ENCODE data around the gene PLRG1. TPM values are rescaled to one million over a fixed set of nuclear protein-coding genes. Genes with fewer than 3 reads are reported as not detected.

PLRG1 gene
- total and polyA plus RNA-seq, 5 donors from 2014 or later: 39.6 to 85.2 (median 78.4) TPM

GRCh38 chr4:154511548-154511947 lies 38.7 kb downstream of the PLRG1 start:
- Histone ChIP-seq H3K4me3 (ENCODE audit: low read depth, low read length) (no peak overlapping the region), H3K36me3 (ENCODE audit: control insufficient read depth, insufficient read depth, low read length) (no peaks in the 10 kb centered on the region), H3K4me1 (ENCODE audit: control insufficient read depth, insufficient read depth, low read length, poor library complexity, severe bottlenecking) (no peaks in the 10 kb centered on the region), H3K9me3 (ENCODE audit: control insufficient read depth in 2 of 2, low read length in 2 of 2) (no peaks in the 10 kb centered on the region), H3K27me3 (ENCODE audit: control insufficient read depth, insufficient read depth, low read length) (peaks cover 5% of the 10 kb centered on the region), H3K27ac (ENCODE audit: insufficient read depth, low read length, poor library complexity, severe bottlenecking) (no peak overlapping the region)
- DNase-seq (no peak), ATAC-seq (ENCODE audit: low read depth in 2 of 2) (no peak)
- Mint-ChIP-seq H3K36me3 (no peaks in the 10 kb centered on the region), H3K9me3 (peaks cover 0 to 5% (median 0%) of the 10 kb centered on the region in 7 donors), H3K4me3 (no peak overlapping the region), H3K27ac (no peak overlapping the region), H3K27me3 (peaks cover 57% of the 10 kb centered on the region), H3K4me1 (no peaks in the 10 kb centered on the region)

- H3K9me3 ChIP-seq (ENCODE audit: control insufficient read depth in 2 of 2, low read length in 2 of 2): no peaks in the 10 kb centered on the region
- no peak for ATAC-seq (ENCODE audit: low read depth in 2 of 2)
- no peak for DNase-seq
- Mint-ChIP-seq H3K4me1 (no peaks in the 10 kb centered on the region), H3K9me3 (peaks cover 0 to 5% (median 0%) of the 10 kb centered on the region in 7 donors), H3K4me3 (no peak overlapping the region), H3K27me3 (peaks cover 45% of the 10 kb centered on the region), H3K36me3 (no peaks in the 10 kb centered on the region), H3K27ac (no peak overlapping the region)
- no peaks in the 10 kb centered on the region for H3K36me3 ChIP-seq (ENCODE audit: control insufficient read depth, insufficient read depth, low read length)
- H3K4me1 ChIP-seq (ENCODE audit: control insufficient read depth, insufficient read depth, low read length, poor library complexity, severe bottlenecking): no peaks in the 10 kb centered on the region
- H3K27me3 ChIP-seq (ENCODE audit: control insufficient read depth, insufficient read depth, low read length): peaks cover 2% of the 10 kb centered on the region
- H3K27ac ChIP-seq (ENCODE audit: insufficient read depth, low read length, poor library complexity, severe bottlenecking): no peak overlapping the region
- no peak overlapping the region for H3K4me3 ChIP-seq (ENCODE audit: low read depth, low read length)
Observed at GRCh38 chr4:154507156-154507555, 43.0 kb downstream of the PLRG1 start.

DNA sequence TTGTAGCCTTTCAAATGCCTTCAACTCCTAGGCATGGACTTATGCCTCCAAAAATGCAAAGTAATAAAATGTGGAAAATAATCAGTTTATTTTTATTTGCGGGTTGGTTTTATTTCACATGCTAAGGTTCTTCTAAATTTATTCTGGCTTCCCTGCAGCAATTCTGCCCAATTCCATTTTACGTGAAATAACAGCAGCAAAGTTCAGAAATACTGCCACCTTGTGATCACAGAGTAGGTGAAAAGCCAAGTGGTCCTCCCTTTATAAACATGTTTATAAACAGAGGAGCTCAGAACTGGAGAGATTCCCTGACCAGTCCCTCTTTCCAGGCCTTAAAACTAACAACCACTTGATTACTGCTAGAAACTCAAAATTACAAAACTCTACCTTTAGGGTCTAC lies 43.9 kb downstream of the PLRG1 start:
- Histone ChIP-seq H3K9me3 (ENCODE audit: control insufficient read depth in 2 of 2, low read length in 2 of 2) (no peaks in the 10 kb centered on the region), H3K36me3 (ENCODE audit: control insufficient read depth, insufficient read depth, low read length) (no peaks in the 10 kb centered on the region), H3K27me3 (ENCODE audit: control insufficient read depth, insufficient read depth, low read length) (peaks cover 5% of the 10 kb centered on the region), H3K27ac (ENCODE audit: insufficient read depth, low read length, poor library complexity, severe bottlenecking) (no peak overlapping the region), H3K4me1 (ENCODE audit: control insufficient read depth, insufficient read depth, low read length, poor library complexity, severe bottlenecking) (no peaks in the 10 kb centered on the region), H3K4me3 (ENCODE audit: low read depth, low read length) (no peak overlapping the region)
- no peak for ATAC-seq (ENCODE audit: low read depth in 2 of 2)
- H3K36me3 Mint-ChIP-seq: no peaks in the 10 kb centered on the region
- peak in 1 of 3 donors; percentile 11 for DNase-seq
- no peak overlapping the region for H3K27ac Mint-ChIP-seq
- peaks cover 0 to 5% (median 0%) of the 10 kb centered on the region in 7 donors for H3K9me3 Mint-ChIP-seq
- no peak overlapping the region for H3K4me3 Mint-ChIP-seq
- H3K27me3 Mint-ChIP-seq: peaks cover 51% of the 10 kb centered on the region
- H3K4me1 Mint-ChIP-seq: no peaks in the 10 kb centered on the region

DNA sequence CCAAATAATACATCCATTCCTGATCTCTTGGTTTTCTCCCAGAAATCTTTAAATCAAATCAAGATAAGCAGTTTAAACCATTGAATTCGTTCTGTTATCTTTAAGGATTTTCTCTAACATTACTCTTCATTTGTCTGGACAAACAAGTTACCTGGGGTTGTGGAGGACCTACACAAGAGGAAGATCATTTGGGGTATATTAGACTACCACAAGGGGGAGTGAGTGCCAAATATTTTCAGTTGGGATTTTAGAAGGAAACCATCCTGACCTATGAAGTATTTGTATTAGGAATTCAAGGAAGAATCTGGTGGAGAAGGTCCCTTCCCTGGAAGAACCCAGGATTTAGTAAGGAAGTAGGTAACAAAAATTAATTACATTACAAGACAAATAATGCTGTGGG lies 46.6 kb downstream of the PLRG1 start:
- no peaks in the 10 kb centered on the region for H3K9me3 ChIP-seq (ENCODE audit: control insufficient read depth in 2 of 2, low read length in 2 of 2)
- ATAC-seq (ENCODE audit: low read depth in 2 of 2): no peak
- Mint-ChIP-seq H3K4me1 (no peaks in the 10 kb centered on the region), H3K27me3 (peaks cover 38% of the 10 kb centered on the region), H3K36me3 (no peaks in the 10 kb centered on the region), H3K4me3 (no peak overlapping the region), H3K27ac (no peak overlapping the region), H3K9me3 (peaks cover 0 to 2% (median 0%) of the 10 kb centered on the region in 7 donors)
- H3K4me3 ChIP-seq (ENCODE audit: low read depth, low read length): no peak overlapping the region
- no peak overlapping the region for H3K27ac ChIP-seq (ENCODE audit: insufficient read depth, low read length, poor library complexity, severe bottlenecking)
- DNase-seq: peak in 1 of 3 donors; percentile 11
- H3K27me3 ChIP-seq (ENCODE audit: control insufficient read depth, insufficient read depth, low read length): peaks cover 13% of the 10 kb centered on the region
- H3K36me3 ChIP-seq (ENCODE audit: control insufficient read depth, insufficient read depth, low read length): no peaks in the 10 kb centered on the region
- H3K4me1 ChIP-seq (ENCODE audit: control insufficient read depth, insufficient read depth, low read length, poor library complexity, severe bottlenecking): no peaks in the 10 kb centered on the region

GRCh38 chr4:154502111-154502510 lies 48.1 kb downstream of the PLRG1 start:
- Histone ChIP-seq H3K9me3 (ENCODE audit: control insufficient read depth in 2 of 2, low read length in 2 of 2) (no peaks in the 10 kb centered on the region), H3K27me3 (ENCODE audit: control insufficient read depth, insufficient read depth, low read length) (peaks cover 13% of the 10 kb centered on the region), H3K36me3 (ENCODE audit: control insufficient read depth, insufficient read depth, low read length) (no peaks in the 10 kb centered on the region), H3K4me3 (ENCODE audit: low read depth, low read length) (no peak overlapping the region), H3K4me1 (ENCODE audit: control insufficient read depth, insufficient read depth, low read length, poor library complexity, severe bottlenecking) (no peaks in the 10 kb centered on the region), H3K27ac (ENCODE audit: insufficient read depth, low read length, poor library complexity, severe bottlenecking) (no peak overlapping the region)
- Mint-ChIP-seq H3K9me3 (peaks cover 0 to 2% (median 0%) of the 10 kb centered on the region in 7 donors), H3K4me1 (no peaks in the 10 kb centered on the region), H3K27me3 (peaks cover 27% of the 10 kb centered on the region), H3K27ac (no peak overlapping the region), H3K36me3 (no peaks in the 10 kb centered on the region), H3K4me3 (no peak overlapping the region)
- ATAC-seq (ENCODE audit: low read depth in 2 of 2): no peak
- no peak for DNase-seq

GRCh38 chr4:154497889-154498288 lies 52.3 kb downstream of the PLRG1 start:
- Histone ChIP-seq H3K4me1 (ENCODE audit: control insufficient read depth, insufficient read depth, low read length, poor library complexity, severe bottlenecking) (no peaks in the 10 kb centered on the region), H3K36me3 (ENCODE audit: control insufficient read depth, insufficient read depth, low read length) (no peaks in the 10 kb centered on the region), H3K27me3 (ENCODE audit: control insufficient read depth, insufficient read depth, low read length) (peaks cover 23% of the 10 kb centered on the region), H3K27ac (ENCODE audit: insufficient read depth, low read length, poor library complexity, severe bottlenecking) (no peak overlapping the region), H3K9me3 (ENCODE audit: control insufficient read depth in 2 of 2, low read length in 2 of 2) (no peaks in the 10 kb centered on the region), H3K4me3 (ENCODE audit: low read depth, low read length) (no peak overlapping the region)
- no peak overlapping the region for H3K4me3 Mint-ChIP-seq
- no peak for ATAC-seq (ENCODE audit: low read depth in 2 of 2)
- H3K27me3 Mint-ChIP-seq: peaks cover 32% of the 10 kb centered on the region
- no peak overlapping the region for H3K27ac Mint-ChIP-seq
- no peaks in the 10 kb centered on the region for H3K36me3 Mint-ChIP-seq
- H3K4me1 Mint-ChIP-seq: peaks cover 0 to 5% (median 0%) of the 10 kb centered on the region in 4 donors
- H3K9me3 Mint-ChIP-seq: peaks cover 0 to 6% (median 0%) of the 10 kb centered on the region in 7 donors
- DNase-seq: no peak

- H3K27me3 ChIP-seq (ENCODE audit: control insufficient read depth, insufficient read depth, low read length): peaks cover 25% of the 10 kb centered on the region
- no peak for ATAC-seq (ENCODE audit: low read depth in 2 of 2)
- H3K9me3 Mint-ChIP-seq: peaks cover 0 to 6% (median 0%) of the 10 kb centered on the region in 7 donors
- peaks cover 39% of the 10 kb centered on the region for H3K27me3 Mint-ChIP-seq
- H3K36me3 Mint-ChIP-seq: no peaks in the 10 kb centered on the region
- no peak overlapping the region for H3K4me3 ChIP-seq (ENCODE audit: low read depth, low read length)
- H3K36me3 ChIP-seq (ENCODE audit: control insufficient read depth, insufficient read depth, low read length): no peaks in the 10 kb centered on the region
- H3K4me1 ChIP-seq (ENCODE audit: control insufficient read depth, insufficient read depth, low read length, poor library complexity, severe bottlenecking): no peaks in the 10 kb centered on the region
- H3K4me3 Mint-ChIP-seq: peak overlapping the region in 1 of 4 donors; percentile 56
- no peak overlapping the region for H3K27ac ChIP-seq (ENCODE audit: insufficient read depth, low read length, poor library complexity, severe bottlenecking)
- no peak overlapping the region for H3K27ac Mint-ChIP-seq
- DNase-seq: no peak
- peaks cover 0 to 12% (median 4%) of the 10 kb centered on the region in 4 donors for H3K4me1 Mint-ChIP-seq
- no peaks in the 10 kb centered on the region for H3K9me3 ChIP-seq (ENCODE audit: control insufficient read depth in 2 of 2, low read length in 2 of 2)
Observed at GRCh38 chr4:154495867-154496266, 54.3 kb downstream of the PLRG1 start.

GRCh38 chr4:154492288-154492687 lies 57.9 kb downstream of the PLRG1 start:
- no peaks in the 10 kb centered on the region for H3K36me3 ChIP-seq (ENCODE audit: control insufficient read depth, insufficient read depth, low read length)
- H3K27me3 ChIP-seq (ENCODE audit: control insufficient read depth, insufficient read depth, low read length): peaks cover 20% of the 10 kb centered on the region
- no peak overlapping the region for H3K27ac ChIP-seq (ENCODE audit: insufficient read depth, low read length, poor library complexity, severe bottlenecking)
- Mint-ChIP-seq H3K27ac (no peak overlapping the region), H3K4me1 (peaks cover 0 to 20% (median 4%) of the 10 kb centered on the region in 4 donors), H3K4me3 (peak overlapping the region in 1 of 4 donors; percentile 29), H3K9me3 (peaks cover 0 to 7% (median 0%) of the 10 kb centered on the region in 7 donors), H3K27me3 (peaks cover 49% of the 10 kb centered on the region), H3K36me3 (no peaks in the 10 kb centered on the region)
- no peaks in the 10 kb centered on the region for H3K4me1 ChIP-seq (ENCODE audit: control insufficient read depth, insufficient read depth, low read length, poor library complexity, severe bottlenecking)
- H3K9me3 ChIP-seq (ENCODE audit: control insufficient read depth in 2 of 2, low read length in 2 of 2): no peaks in the 10 kb centered on the region
- DNase-seq (no peak), ATAC-seq (ENCODE audit: low read depth in 2 of 2) (no peak)
- no peak overlapping the region for H3K4me3 ChIP-seq (ENCODE audit: low read depth, low read length)

Measured in CD4-positive, CD25-positive, alpha-beta regulatory T cell (primary cell).